ENCODE data around the gene NUDCD2.

- TF ChIP-seq CTCF (IDR thresholded peaks at IDR 0.05; ENCODE audit: low read length) = no peak
- no peak for TF ChIP-seq EZH2 (IDR thresholded peaks at IDR 0.05; ENCODE audit: borderline replicate concordance, low read length)
These were observed 27.4 kb downstream of the NUDCD2 start for GRCh38 chr5:163432544-163432943.
